MV-4-11 (cell line): ENCODE results near the gene MAPK13.
"Not testable (repeated sequence)": the region's sequence is repeated elsewhere in the genome, so short reads cannot be mapped to it uniquely, and the experiment has no call there.

Experiments used
- DNase-seq: peaks from one replicate; lab custom pipeline; 2025; lab: John Stamatoyannopoulos, UW

MAPK13 gene

DNA sequence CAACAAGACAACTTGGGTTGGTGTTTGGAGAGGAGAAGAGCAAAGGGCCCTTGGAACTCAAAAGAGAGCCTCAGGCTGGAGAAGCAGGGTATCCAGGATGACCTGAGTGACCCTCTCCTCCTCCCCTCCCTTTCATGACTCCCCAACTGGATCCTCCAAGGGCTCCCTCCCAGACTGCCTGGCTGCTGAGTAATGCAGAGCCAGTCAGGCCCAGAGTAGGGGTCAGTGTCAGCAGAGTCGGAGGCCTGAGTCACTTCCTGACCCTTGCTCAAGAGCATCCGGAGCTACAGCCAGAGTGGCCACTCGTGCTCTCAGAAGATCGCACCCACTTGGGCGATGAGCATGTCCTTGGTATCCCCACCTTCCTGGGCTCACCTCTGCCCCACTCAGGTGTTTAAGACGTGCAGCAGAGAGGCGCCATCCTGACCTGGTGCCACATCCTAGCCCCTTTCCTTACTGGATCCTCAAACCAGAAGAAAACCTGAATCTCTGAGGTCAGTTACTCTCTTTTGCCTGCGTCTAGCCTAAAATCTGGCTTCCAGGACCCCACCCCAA, 2.8 kb upstream of the MAPK13 start:
- peak; percentile 69 for DNase-seq

DNA sequence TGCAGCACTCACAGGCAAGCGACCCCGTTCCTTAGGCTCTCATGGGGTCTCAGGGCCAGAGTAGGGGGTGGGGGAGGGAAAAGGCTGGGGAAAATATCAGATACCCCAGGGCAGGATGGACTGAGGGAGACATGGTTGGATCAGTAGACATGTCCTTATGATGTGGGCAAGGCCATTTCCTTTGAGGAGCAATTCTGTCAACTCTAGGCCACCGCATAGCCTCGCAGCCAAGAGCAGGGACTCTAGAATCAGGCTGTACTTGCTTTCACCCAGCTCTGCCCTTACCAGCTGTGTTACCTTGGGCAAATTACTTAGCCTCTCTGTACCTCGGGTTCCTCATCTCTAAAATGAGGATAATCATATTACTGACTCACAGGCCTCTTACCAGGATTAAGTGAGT, 2.2 kb upstream of the MAPK13 start:
- no peak for DNase-seq

DNA sequence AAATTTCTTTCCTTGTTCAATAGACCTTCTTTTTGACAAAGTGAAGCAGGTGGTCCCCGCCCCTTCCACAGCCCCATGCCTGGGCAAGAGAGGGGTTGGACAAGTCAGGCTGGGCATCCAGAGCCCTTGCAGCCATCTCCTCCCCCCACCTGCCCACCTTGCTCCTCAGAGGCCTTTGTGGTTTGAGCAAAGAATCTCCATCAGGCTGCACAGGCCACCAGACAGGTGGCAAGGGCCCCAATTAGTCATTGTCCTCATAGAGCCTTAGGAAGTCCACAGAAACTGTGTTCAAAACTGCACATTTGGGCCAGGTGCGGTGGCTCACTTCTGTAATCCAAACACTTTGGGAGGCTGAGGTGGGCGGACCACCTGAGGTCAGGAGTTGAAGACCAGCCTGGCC, 1.5 kb upstream of the MAPK13 start:
- no peak for DNase-seq

DNA sequence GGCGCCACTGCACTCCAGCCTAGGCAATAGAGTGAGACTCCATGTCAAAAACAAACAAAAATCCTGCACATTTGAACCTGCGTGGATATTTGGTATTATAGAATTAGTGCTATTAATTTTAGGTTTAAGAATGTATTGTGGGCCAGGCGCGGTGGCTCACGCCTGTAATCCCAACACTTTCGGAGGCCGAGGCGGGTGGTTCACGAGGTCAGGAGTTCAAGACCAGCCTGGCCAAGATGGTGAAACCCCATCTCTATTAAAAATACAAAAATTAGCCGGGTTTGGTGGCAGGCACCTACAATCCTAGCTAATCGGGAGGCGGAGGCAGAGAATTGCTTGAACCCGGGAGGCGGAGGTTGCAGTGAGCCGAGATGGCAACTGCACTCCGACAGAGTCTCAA, 979 bp upstream of the MAPK13 start:
- DNase-seq, result not testable (repeated sequence)

DNA sequence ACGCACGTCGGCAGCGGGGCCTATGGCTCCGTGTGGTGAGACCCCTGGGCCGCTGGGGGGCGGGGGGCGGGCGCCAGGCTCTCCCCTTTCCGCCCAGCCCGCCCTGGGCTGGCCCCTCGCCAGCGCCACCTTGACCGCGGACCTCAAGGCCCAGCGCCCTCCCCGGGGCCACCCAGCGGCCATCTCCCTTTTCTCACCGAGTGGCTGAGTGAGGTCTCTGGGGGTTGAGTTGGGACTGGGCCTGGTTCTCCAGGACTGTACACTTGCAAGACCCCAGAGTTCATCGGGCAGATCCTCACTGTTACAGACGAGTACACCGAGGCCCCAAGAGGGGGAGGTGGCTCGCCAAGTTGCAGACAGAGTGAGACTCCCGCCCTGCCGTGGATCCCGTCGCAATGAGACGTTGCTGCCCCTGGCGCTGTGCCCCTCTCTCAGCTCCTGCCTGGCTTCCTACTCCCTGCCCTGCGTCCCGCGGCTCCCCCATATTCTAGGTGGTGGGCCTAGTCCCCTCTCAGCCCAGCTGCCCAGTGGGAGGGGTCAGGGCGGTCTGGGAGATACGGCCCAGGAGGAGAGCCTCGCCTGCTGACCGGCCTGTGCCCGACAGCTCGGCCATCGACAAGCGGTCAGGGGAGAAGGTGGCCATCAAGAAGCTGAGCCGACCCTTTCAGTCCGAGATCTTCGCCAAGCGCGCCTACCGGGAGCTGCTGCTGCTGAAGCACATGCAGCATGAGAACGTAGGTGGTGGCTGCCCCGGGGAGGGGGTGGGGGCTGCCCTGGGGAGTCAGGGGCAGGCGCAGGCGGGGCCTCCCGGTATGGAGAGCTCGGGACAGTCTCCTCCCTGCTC, 576 bp downstream of the MAPK13 start:
- DNase-seq, result no peak

DNA sequence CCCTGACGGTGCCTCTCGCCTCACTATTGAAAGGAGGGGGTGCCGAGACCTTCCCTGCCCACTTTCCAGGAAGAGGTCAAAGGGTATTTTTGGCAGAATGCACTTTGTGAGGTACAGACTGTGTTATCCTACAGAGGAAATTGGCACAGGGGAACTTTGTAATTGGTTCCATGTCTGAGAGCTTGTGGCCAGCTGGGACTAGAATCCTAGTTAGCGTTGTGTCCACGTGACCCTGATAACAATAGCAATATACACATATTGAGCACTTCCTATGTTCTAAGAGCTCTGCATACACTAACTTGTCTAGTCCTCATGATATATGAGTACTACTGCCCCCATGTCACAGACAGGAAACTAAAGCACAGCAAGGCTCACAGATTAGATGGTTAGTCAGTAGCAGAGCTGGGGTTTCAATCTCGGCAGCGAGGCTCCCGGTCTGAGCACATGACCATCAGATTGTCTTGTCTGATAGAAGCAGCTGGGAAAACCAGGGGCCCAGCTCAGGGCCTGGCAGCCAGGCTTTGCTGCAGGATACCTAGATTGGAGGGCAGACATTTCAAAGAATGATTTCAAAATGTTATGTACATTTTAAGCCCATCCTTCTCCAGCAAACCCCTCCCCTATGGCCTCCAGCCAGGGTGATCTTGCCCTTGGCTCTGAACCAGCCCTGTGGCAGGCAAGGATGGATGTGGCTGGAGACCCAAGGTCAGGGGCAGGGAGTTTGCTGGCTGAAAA, 1.4 kb downstream of the MAPK13 start:
- DNase-seq, result peak; percentile 62

DNA sequence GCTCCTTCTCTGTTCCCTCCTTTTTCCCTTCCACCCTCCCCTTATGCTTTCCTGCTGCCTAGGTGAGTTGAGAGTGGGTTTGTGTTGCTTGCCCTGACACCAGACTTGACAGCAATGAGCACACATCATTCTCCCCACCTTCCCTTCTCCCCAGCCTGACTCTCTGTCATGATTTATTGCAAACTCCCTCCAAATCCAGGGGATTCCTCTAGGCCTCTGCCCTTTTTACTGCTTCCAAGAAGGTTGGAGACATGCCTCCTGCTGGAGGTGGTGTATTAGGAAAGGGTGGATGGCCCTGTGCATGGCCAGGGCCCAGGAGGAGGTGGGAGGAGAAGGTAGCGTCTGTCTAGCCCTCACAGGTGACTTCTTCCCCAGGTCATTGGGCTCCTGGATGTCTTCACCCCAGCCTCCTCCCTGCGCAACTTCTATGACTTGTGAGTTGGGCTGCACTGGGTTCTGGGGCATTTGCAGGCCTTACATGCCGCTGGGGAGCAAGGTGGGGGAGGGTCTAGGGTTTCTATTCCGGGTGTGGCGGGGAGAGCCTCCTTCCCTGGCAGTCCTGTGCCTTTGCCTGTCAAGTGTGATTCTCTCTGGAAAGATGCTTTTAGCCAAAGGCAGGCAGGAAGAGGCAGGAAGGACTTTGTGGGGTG, 2.1 kb downstream of the MAPK13 start:
- no peak for DNase-seq

DNA sequence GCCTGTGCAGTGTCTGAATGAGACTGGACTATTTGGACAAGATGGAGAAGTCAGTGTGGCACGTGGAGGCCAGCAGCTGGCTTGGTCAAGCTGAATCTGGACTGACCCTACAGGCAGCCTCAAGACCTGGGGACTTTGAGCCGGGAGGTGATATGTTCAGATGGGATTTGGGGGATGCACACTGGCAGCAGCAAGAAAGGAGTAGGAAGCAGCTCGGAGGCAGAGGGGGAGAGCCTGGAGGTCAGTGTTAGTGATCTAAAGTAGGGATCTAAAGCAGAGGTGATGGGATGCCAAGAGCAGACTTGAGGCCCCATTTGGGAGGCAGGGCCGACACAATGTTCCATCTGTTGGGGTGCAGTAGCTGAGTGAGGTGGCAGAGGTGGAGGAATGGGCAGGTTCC, 2.8 kb downstream of the MAPK13 start:
- no peak for DNase-seq

DNA sequence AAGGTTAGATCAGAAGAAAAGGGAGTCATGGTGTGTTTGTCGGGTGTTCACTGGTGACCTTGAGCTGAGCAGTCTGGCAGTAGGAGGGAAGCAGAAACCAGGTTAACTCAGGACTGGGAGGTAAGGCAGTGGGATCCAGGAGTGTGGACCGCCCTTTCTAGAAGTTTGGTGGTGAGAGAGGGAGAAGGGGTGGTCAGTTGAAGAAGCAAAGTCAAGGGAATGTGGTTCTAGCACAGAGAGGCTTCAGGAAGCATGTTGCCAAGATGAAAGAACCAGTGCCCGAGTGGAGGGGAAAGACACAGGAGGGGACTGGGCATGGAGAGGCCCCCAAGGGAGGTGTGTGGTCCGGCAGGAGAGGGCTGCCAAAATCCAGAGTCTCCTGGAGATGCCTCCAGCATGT, 3.6 kb downstream of the MAPK13 start:
- DNase-seq, result no peak

DNA sequence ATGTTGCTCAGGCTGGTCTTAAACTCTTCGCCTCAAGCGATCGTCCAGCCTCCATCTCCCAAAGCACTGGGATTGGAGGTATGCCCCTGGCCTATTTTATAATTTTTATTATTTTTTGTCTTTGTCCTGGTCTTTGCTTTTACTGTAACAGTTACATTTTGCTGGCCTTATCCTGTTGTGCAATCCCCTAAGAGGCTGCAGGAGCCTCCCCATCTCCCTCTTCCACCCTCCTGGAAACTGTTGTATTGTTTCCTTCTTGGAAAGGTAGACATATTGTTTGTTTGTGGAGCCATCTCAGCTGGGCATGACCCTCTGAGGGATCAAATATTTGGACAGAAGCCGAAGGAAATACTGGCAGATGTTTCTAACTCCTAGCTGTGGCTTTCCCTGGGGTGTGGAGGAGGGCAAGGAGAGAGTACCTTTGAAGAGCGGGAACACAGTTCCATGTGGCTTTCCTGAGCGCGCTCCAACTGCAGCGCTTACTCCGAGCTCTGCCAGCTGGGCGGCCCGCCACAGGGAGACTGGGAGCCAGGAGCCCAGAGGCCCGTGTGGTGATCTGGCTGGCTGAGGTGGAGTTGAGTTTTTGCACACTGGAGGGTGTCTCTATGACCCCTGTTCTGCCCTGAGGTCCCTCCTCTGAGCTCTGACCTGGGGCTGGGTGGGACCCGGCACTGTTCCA, 4.9 kb downstream of the MAPK13 start:
- no peak for DNase-seq

DNA sequence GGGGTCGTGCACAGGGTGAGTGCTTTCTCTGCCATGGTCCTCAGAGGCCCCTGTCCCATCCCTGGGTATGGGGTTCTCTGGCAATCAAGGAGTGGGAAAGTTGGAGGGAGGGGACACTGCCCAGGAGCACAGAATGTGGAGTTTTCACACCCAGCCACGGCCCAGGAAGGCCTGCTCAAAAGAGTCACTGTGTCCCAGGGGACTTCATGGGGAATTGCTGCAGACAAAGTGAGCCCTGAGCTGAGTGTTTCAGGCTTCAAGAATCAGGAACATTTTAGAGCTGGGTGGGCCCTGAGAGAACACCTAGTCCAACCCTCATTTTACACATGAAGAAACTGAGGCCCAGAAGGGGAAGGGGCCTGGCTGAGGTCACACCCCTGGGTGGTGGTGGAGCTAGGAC, 5.7 kb downstream of the MAPK13 start:
- no peak for DNase-seq

DNA sequence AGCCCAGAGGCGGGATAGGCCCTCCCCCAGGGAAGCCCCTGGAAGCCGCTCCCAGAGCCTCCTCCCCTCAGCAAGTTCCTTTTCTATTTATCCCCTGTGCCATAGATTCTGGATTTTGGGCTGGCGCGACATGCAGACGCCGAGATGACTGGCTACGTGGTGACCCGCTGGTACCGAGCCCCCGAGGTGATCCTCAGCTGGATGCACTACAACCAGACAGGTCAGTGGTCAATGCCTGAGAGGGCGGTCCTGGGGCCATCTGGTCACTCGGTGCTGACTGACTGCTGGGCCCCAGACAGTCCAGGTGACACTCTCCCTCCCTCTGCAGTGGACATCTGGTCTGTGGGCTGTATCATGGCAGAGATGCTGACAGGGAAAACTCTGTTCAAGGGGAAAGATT, 6.2 kb downstream of the MAPK13 start:
- no peak for DNase-seq

DNA sequence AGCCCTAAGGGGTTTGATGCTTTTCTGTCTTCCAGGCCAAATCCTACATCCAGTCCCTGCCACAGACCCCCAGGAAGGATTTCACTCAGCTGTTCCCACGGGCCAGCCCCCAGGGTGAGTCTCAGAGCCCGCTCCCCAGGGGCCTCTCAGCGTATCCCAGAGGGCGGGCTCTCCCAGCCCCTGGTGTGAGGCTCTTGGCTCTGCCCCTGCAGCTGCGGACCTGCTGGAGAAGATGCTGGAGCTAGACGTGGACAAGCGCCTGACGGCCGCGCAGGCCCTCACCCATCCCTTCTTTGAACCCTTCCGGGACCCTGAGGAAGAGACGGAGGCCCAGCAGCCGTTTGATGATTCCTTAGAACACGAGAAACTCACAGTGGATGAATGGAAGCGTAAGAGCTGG, 8.4 kb downstream of the MAPK13 start:
- no peak for DNase-seq

DNA sequence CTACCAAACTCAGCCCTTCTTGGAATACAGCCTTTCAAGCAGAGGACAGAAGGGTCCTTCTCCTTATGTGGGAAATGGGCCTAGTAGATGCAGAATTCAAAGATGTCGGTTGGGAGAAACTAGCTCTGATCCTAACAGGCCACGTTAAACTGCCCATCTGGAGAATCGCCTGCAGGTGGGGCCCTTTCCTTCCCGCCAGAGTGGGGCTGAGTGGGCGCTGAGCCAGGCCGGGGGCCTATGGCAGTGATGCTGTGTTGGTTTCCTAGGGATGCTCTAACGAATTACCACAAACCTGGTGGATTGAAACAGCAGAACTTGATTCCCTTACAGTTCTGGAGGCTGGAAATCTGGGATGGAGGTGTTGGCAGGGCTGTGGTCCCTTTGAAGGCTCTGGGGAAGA, 9.1 kb downstream of the MAPK13 start:
- DNase-seq, result peak; percentile 13

DNA sequence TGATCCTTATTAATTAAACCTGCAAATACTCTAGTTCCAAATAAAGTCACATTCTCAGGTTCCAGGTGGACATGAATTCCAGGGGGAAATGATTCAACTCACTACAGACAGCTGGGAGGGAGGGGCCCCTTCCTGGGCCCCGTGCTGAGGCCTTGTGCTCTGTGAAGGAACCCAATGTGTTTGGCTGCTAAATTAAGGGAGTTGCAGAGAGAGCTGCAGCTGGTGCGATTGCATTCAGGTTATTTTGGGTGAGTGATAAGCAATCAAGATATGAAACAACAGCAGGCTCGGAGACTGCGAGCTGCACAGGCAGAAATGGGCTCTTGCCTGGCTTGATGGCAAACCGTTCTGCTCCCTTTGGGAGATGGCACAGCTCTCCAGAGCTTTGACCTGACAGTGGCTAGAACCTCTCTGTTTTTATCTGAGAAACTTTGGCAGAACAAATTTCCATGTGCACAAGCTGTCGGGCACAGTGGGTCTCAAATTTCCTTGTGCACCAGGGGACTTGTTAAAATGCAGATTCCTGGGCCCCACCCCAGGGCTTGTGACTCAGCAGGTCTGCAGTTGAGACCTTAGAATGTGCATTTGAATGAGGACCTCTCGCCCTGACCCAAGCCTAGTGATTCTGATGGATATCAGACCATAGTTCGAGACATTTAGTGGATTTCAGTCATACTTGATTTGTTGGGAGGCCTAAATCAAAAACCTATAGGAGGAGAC, 9.8 kb downstream of the MAPK13 start:
- peak; percentile 17 for DNase-seq

DNA sequence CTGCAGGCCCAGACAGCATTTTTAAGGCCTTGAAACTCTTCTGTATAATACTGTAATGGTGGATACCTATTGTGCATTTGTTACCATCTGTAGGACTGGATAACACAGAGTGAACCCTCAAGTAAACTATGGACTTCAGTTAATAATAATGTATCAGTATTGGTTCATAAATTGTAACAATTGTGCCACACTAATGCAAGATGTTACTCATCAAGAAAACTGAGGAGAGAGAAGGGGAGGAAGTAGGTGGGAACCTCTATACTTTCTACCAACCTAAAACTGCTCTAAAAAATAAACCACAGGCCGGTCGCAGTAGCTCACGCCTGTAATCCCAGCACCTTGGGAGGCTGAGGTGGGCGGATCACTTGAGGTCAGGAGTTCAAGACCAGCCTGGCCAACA, 10.8 kb downstream of the MAPK13 start:
- peak; percentile 40 for DNase-seq

DNA sequence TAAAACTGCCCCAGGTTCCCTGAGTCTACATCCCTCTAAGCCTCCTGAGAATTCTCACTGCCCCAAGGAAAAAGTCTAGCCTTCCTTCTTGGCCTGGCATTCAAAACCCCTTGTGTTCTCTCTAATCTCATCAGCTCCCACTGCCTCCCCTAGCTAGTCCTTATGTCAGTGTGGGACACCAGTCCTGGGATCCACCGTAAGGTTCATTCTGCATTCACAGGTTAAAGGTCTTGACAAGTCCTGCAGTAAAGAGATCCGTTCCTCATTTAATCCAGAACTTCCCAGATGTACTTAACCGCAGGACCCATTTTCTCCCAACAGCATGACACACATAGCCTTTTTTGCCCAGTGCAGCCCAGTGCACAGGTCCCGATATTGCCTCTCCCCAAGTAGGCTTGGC, 11.6 kb downstream of the MAPK13 start:
- no peak for DNase-seq

DNA sequence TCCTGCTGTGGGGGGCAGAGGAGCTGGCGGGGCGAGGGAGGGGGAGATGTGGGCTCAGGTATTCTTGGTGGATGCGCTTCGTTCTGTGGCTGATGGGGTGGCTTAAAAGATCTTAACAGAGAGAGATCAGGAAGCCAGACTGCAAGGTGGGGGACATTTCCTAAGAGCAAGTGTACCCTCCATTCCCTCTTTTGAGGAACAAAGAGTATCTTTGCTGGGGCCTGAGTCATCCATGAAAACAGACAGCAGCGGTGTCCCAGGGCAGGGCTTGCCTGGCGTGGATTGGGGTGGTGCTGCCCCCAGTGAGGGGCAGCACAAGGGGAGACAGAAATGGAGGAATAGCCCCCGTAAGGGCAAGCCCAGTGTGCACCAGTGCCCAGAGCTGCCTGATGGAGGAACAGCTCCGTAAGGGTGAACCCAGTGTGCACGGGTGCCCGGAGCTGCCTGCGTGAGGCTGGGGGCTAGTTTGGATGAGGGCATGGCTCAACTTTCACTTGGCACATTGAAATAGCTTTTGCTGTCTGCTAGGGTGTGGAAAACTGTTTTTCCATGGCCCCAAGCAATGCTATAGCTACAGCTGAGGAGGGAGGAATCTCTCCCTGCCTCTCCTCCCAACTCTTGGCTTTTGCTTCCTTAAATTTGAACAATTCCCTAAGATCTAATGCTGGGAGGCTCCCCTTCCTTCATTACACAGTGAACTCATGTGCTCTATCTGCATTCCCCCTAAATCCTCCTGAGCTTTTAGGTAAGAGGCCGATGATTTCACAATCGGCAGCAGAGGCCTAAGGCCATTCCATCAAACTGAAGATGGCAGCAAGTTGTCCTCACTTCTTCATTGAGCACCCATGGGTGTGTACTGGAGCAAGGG, 12.9 kb downstream of the MAPK13 start:
- peak; percentile 84 for DNase-seq

DNA sequence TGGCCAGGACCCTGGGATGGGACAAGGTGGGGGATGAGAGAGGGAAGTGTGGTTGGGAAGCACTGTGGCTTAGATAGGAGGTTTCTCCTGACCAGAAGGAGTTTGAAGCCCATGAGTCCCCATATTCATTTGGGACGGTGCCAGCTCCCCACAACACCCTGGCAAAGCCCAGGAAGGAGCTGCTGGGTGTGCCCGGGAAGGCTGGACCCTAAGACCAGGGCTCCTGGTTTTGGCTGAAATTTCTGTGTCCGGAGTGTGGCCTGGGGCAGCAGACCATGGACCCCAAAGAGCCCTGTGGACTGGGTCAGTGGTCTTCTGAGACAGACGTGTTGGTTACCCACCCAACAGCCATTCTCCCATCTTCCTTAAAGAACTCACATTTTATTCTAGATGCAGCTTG, 15.2 kb downstream of the MAPK13 start:
- DNase-seq, result no peak

DNA sequence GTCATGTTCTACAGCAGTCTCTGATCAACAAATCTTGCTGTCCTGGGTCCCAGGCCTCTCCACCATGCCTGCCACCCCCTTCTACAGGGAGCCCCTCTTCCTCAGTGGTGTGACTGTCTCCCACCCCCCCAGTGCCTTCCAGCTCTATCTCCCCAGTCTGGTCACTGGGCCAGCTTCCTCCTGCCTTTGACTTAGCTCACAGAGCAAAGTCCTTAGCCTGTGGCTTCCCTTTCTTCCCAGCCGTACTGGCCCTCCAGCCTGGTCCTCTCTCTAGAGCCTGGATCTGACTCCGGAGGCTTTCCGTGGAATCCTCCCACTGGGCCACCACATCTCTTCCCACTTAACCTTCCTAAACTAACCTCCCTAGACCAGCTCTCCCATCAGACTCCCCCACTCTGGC, 17.0 kb downstream of the MAPK13 start:
- no peak for DNase-seq

DNA sequence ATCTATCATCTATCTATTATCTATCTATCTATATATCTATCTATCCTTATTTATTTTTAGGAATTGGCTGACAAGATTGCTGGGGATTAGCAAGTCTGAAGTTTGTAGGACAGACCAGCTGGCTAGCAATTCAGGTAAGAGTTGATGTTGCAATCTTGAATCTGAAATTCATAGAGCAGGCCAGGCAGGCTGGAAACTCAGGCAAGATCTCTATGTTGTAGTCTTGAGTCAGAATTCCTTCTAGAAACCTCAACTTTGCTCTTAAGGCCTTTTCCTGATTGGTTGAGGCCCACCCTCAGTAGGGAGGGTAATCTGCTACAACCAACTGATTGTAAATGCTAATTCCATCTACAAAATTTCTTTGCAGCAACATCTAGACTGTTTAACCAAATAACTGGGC, 19.2 kb downstream of the MAPK13 start:
- DNase-seq, result no peak
